Effector memory CD4-positive, alpha-beta T cell (primary cell): ENCODE data around the gene TTYH1.

ENCODE experiments used
- DNase-seq, 3 donors: peaks; one replicate each; pipeline ENCODE4 v3.0.0-alpha.2; 2020
- H3K27ac ChIP-seq: 2 replicates; pipeline ENCODE4 v1.7.0; 2013; ENCODE audit warnings: mild to moderate bottlenecking, low read length, moderate library complexity; ENCODE audit not compliant: insufficient read depth, poor library complexity, severe bottlenecking
- H3K27me3 ChIP-seq: replicated peaks from 2 replicates; pipeline ENCODE4 v1.7.0; 2013; ENCODE audit warnings: mild to moderate bottlenecking, low read length; ENCODE audit not compliant: insufficient read depth, control insufficient read depth, poor library complexity, severe bottlenecking
- H3K36me3 ChIP-seq: 2 replicates; pipeline ENCODE4 v1.7.0; 2013; ENCODE audit warnings: mild to moderate bottlenecking, low read length, moderate library complexity; ENCODE audit not compliant: control insufficient read depth, insufficient read depth
- H3K4me1 ChIP-seq: 2 replicates; pipeline ENCODE4 v1.7.0; 2013; ENCODE audit warnings: low read length, mild to moderate bottlenecking; ENCODE audit not compliant: control insufficient read depth, insufficient read depth, poor library complexity, severe bottlenecking
- H3K4me3 ChIP-seq: 2 replicates; pipeline ENCODE4 v1.7.0; 2013; ENCODE audit warnings: low read length, low read depth, mild to moderate bottlenecking; ENCODE audit not compliant: insufficient read depth, poor library complexity, severe bottlenecking
- H3K9me3 ChIP-seq: 2 replicates; pipeline ENCODE4 v1.7.0; 2013; ENCODE audit warnings: mild to moderate bottlenecking, low read length, moderate library complexity; ENCODE audit not compliant: control insufficient read depth

The TTYH1 gene

GRCh38 chr19:54411033-54411432, 4.2 kb upstream of the TTYH1 start:
- H3K27me3 ChIP-seq = peaks cover 15% of the 10 kb centered on the region
- no peak overlapping the region for H3K27ac ChIP-seq
- H3K4me1 ChIP-seq = peaks cover 6% of the 10 kb centered on the region
- DNase-seq = no peak
- no peaks in the 10 kb centered on the region for H3K9me3 ChIP-seq
- no peak overlapping the region for H3K4me3 ChIP-seq
- no peaks in the 10 kb centered on the region for H3K36me3 ChIP-seq

- no peak for DNase-seq
- H3K9me3 ChIP-seq = no peaks in the 10 kb centered on the region
- no peak overlapping the region for H3K4me3 ChIP-seq
- no peaks in the 10 kb centered on the region for H3K36me3 ChIP-seq
- peaks cover 19% of the 10 kb centered on the region for H3K27me3 ChIP-seq
- H3K4me1 ChIP-seq = peaks cover 6% of the 10 kb centered on the region
- H3K27ac ChIP-seq = no peak overlapping the region
Observed at GRCh38 chr19:54412877-54413276, 2.4 kb upstream of the TTYH1 start.

GRCh38 chr19:54414156-54414555, 1.1 kb upstream of the TTYH1 start:
- DNase-seq = no peak
- Histone ChIP-seq H3K27me3 (peaks cover 21% of the 10 kb centered on the region), H3K9me3 (no peaks in the 10 kb centered on the region), H3K4me3 (no peak overlapping the region), H3K36me3 (no peaks in the 10 kb centered on the region), H3K27ac (no peak overlapping the region), H3K4me1 (peaks cover 9% of the 10 kb centered on the region)

GRCh38 chr19:54415901-54416673, 823 bp downstream of the TTYH1 start:
- no peak overlapping the region for H3K4me3 ChIP-seq
- no peak for DNase-seq

GRCh38 chr19:54416695-54417491, 1.6 kb downstream of the TTYH1 start:
- Histone ChIP-seq H3K27ac (no peak overlapping the region), H3K4me1 (peaks cover 9% of the 10 kb centered on the region), H3K4me3 (no peak overlapping the region), H3K27me3 (peaks cover 29% of the 10 kb centered on the region), H3K36me3 (no peaks in the 10 kb centered on the region), H3K9me3 (no peaks in the 10 kb centered on the region)
- no peak for DNase-seq

More at GRCh38 chr19:54415901-54416673, 823 bp downstream of the TTYH1 start:
- no peaks in the 10 kb centered on the region for H3K36me3 ChIP-seq
- H3K27ac ChIP-seq = no peak overlapping the region
- H3K4me1 ChIP-seq = peaks cover 9% of the 10 kb centered on the region
- H3K9me3 ChIP-seq = no peaks in the 10 kb centered on the region
- H3K27me3 ChIP-seq = peaks cover 29% of the 10 kb centered on the region

- H3K27me3 ChIP-seq = peaks cover 29% of the 10 kb centered on the region
- peaks cover 9% of the 10 kb centered on the region for H3K4me1 ChIP-seq
- no peaks in the 10 kb centered on the region for H3K36me3 ChIP-seq
- no peak overlapping the region for H3K27ac ChIP-seq
- H3K4me3 ChIP-seq = no peak overlapping the region
- DNase-seq = no peak
- H3K9me3 ChIP-seq = no peaks in the 10 kb centered on the region
Observed at GRCh38 chr19:54418030-54418929, 3.0 kb downstream of the TTYH1 start.

- Histone ChIP-seq H3K9me3 (no peaks in the 10 kb centered on the region), H3K4me3 (no peak overlapping the region), H3K4me1 (peaks cover 9% of the 10 kb centered on the region), H3K36me3 (no peaks in the 10 kb centered on the region), H3K27ac (no peak overlapping the region), H3K27me3 (peaks cover 29% of the 10 kb centered on the region)
- DNase-seq = no peak
Observed at GRCh38 chr19:54418930-54419800, 3.9 kb downstream of the TTYH1 start.

- Histone ChIP-seq H3K9me3 (no peaks in the 10 kb centered on the region), H3K4me1 (peaks cover 9% of the 10 kb centered on the region), H3K36me3 (no peaks in the 10 kb centered on the region), H3K4me3 (no peak overlapping the region), H3K27ac (no peak overlapping the region), H3K27me3 (peaks cover 22% of the 10 kb centered on the region)
- DNase-seq = no peak
Observed at GRCh38 chr19:54420068-54420382, 4.8 kb downstream of the TTYH1 start.
